Neuronal stem cell (in vitro differentiated cells): ENCODE results near the gene GABBR2.
A peak's percentile ranks its signal among the peaks of the same experiment; 100 is the strongest.

Experiments used
- DNase-seq: peaks from one replicate; pipeline ENCODE4 v3.0.0-alpha.2; 2013; ENCODE audit warnings: low spot score
- H2AFZ ChIP-seq: one replicate; pipeline ENCODE4 v1.6.1; 2013; ENCODE audit warnings: mild to moderate bottlenecking, low read length, inconsistent platforms
- H2AK5ac ChIP-seq: 2 replicates; pipeline ENCODE4 v1.6.1; 2013; ENCODE audit warnings: low read depth, mild to moderate bottlenecking, inconsistent platforms, low read length, moderate library complexity, mixed read lengths
- H2BK120ac ChIP-seq: 2 replicates; pipeline ENCODE4 v1.6.1; 2013; ENCODE audit warnings: low read depth, mild to moderate bottlenecking, inconsistent platforms, low read length, moderate library complexity, mixed read lengths
- H2BK12ac ChIP-seq: one replicate; pipeline ENCODE4 v1.6.1; 2013; ENCODE audit warnings: low read length, inconsistent platforms
- H2BK15ac ChIP-seq: 2 replicates; pipeline ENCODE4 v1.6.1; 2013; ENCODE audit warnings: mild to moderate bottlenecking, low read length, inconsistent platforms, mixed read lengths
- H2BK5ac ChIP-seq: one replicate; pipeline ENCODE4 v1.6.1; 2013; ENCODE audit warnings: inconsistent platforms, mild to moderate bottlenecking, low read length, moderate library complexity
- H3K14ac ChIP-seq: one replicate; pipeline ENCODE4 v1.6.1; 2013; ENCODE audit warnings: low read length, inconsistent platforms
- H3K18ac ChIP-seq: 2 replicates; pipeline ENCODE4 v1.6.1; 2013; ENCODE audit warnings: low read length, inconsistent platforms
- H3K23ac ChIP-seq: 2 replicates; pipeline ENCODE4 v1.6.1; 2013; ENCODE audit warnings: low read depth, mild to moderate bottlenecking, mixed read lengths, low read length, inconsistent platforms; ENCODE audit not compliant: poor library complexity
- H3K27ac ChIP-seq: replicated peaks from 3 replicates; pipeline ENCODE4 v1.5.1; 2013; ENCODE audit warnings: low read length, inconsistent platforms
- H3K27me3 ChIP-seq, 3 experiments: 2 replicates each; pipeline ENCODE4 v1.6.1; 2013; ENCODE audit warnings: low read length in 3 of 3, mild to moderate bottlenecking in 2 of 3, inconsistent platforms in 1 of 3, low read depth in 1 of 3, mixed read lengths in 1 of 3, moderate library complexity in 1 of 3; ENCODE audit not compliant: control insufficient read depth in 3 of 3, insufficient read depth in 3 of 3
- H3K36me3 ChIP-seq, 2 donors: replicated peaks in 1 of 2; 2 replicates each; pipeline ENCODE4 v1.6.1; 2013; ENCODE audit warnings: low read length in 2 of 2; ENCODE audit not compliant: control insufficient read depth in 2 of 2, insufficient read depth in 2 of 2
- H3K4ac ChIP-seq: 2 replicates; pipeline ENCODE4 v1.6.1; 2013; ENCODE audit warnings: inconsistent platforms, mild to moderate bottlenecking, low read length, moderate library complexity
- H3K4me1 ChIP-seq, 2 donors: 1 replicate in 1 of 2; 2 replicates in 1 of 2; pipeline ENCODE4 v1.6.1; 2013; ENCODE audit warnings: low read length in 2 of 2, low read depth in 1 of 2; ENCODE audit not compliant: control insufficient read depth in 2 of 2, insufficient read depth in 1 of 2
- H3K4me2 ChIP-seq: one replicate; pipeline ENCODE4 v1.6.1; 2013; ENCODE audit warnings: mild to moderate bottlenecking, low read length, inconsistent platforms; ENCODE audit not compliant: insufficient read depth, poor library complexity, severe bottlenecking
- H3K4me3 ChIP-seq, 2 donors: 2 replicates each; pipeline ENCODE4 v1.5.1; 2013; ENCODE audit warnings: low read length in 2 of 2, mild to moderate bottlenecking in 2 of 2, inconsistent platforms in 1 of 2, moderate library complexity in 1 of 2
- H3K79me1 ChIP-seq: one replicate; pipeline ENCODE4 v1.6.1; 2013; ENCODE audit warnings: low read depth, mild to moderate bottlenecking, inconsistent platforms, low read length, moderate library complexity
- H3K9ac ChIP-seq: one replicate; pipeline ENCODE4 v1.6.1; 2013; ENCODE audit warnings: mild to moderate bottlenecking, low read depth, low read length, inconsistent platforms; ENCODE audit not compliant: poor library complexity
- H3K9me3 ChIP-seq, 2 donors: replicated peaks in 1 of 2; 2 replicates each; pipeline versions ENCODE3 to v1.6.1; 2013; ENCODE audit warnings: low read length in 2 of 2, mild to moderate bottlenecking in 2 of 2, inconsistent platforms in 1 of 2, low read depth in 1 of 2, mixed read lengths in 1 of 2, moderate library complexity in 1 of 2; ENCODE audit not compliant: control insufficient read depth in 2 of 2, insufficient read depth in 1 of 2
- H4K8ac ChIP-seq: one replicate; pipeline ENCODE4 v1.6.1; 2013; ENCODE audit warnings: low read depth, mild to moderate bottlenecking, inconsistent platforms, low read length, moderate library complexity
- H4K91ac ChIP-seq: one replicate; pipeline ENCODE4 v1.6.1; 2013; ENCODE audit warnings: low read length, low read depth, mild to moderate bottlenecking, inconsistent platforms; ENCODE audit not compliant: poor library complexity
- WGBS, 2 donors: extraction: QIAGEN DNeasy Blood & Tissue Kit; methylation state at CpG; one replicate each; pipeline ENCODE4 v1.1.7; 2013; ENCODE audit warnings: missing lambda C conversion rate in 2 of 2, mixed read lengths in 1 of 2; ENCODE audit not compliant: insufficient read length in 2 of 2, insufficient replicate concordance in 1 of 2; ENCODE audit errors: extremely low coverage in 2 of 2; 5-methylcytosine and 5-hydroxymethylcytosine counted together

Gene GABBR2

GRCh38 chr9:98564714-98565113 is 144.0 kb downstream of the GABBR2 start:
- Histone ChIP-seq H3K4me2 (no peak overlapping the region), H3K36me3 (no peaks in the 10 kb centered on the region), H2AFZ (no peak overlapping the region), H2BK5ac (no peak overlapping the region), H3K4me1 (peaks cover 0 to 9% of the 10 kb centered on the region in 2 donors), H2BK15ac (no peak overlapping the region), H3K23ac (no peak overlapping the region), H4K8ac (no peak overlapping the region), H3K14ac (no peak overlapping the region), H4K91ac (no peak overlapping the region), H2BK12ac (no peak overlapping the region), H2AK5ac (no peak overlapping the region), H3K4ac (no peak overlapping the region), H3K18ac (no peak overlapping the region), H2BK120ac (no peak overlapping the region), H3K79me1 (no peaks in the 10 kb centered on the region), H3K9me3 (no peaks in the 10 kb centered on the region), H3K9ac (no peak overlapping the region), H3K27ac (no peak overlapping the region), H3K4me3 (no peak overlapping the region), H3K27me3 (peaks cover 0 to 4% (median 0%) of the 10 kb centered on the region in 3 experiments)
- no peak for DNase-seq
- no CpG with 5 or more reads among the region's 4 CpGs for WGBS, 2 donors

GRCh38 chr9:98563988-98564387 is 144.7 kb downstream of the GABBR2 start:
- Histone ChIP-seq H3K36me3 (no peaks in the 10 kb centered on the region), H3K4me1 (peaks cover 0 to 9% of the 10 kb centered on the region in 2 donors), H2BK12ac (no peak overlapping the region), H3K14ac (no peak overlapping the region), H3K4me3 (peak overlapping the region in 1 of 2 donors; percentile 3), H3K27ac (no peak overlapping the region), H4K91ac (no peak overlapping the region), H2AFZ (no peak overlapping the region), H3K9me3 (no peaks in the 10 kb centered on the region), H3K27me3 (peaks cover 0 to 4% (median 0%) of the 10 kb centered on the region in 3 experiments), H2BK15ac (no peak overlapping the region), H2BK5ac (no peak overlapping the region), H3K23ac (no peak overlapping the region), H3K4ac (no peak overlapping the region), H2AK5ac (no peak overlapping the region), H2BK120ac (no peak overlapping the region), H3K4me2 (no peak overlapping the region), H4K8ac (no peak overlapping the region), H3K79me1 (no peaks in the 10 kb centered on the region), H3K9ac (no peak overlapping the region), H3K18ac (peak overlapping the region; percentile 59)
- DNase-seq: no peak
- no CpG with 5 or more reads among the region's 6 CpGs for WGBS, 2 donors

GRCh38 chr9:98563212-98563907 is 145.4 kb downstream of the GABBR2 start:
- no peak overlapping the region for H3K4me2 ChIP-seq
- H3K4ac ChIP-seq: no peak overlapping the region
- no peak overlapping the region for H3K14ac ChIP-seq
- no peak overlapping the region for H3K27ac ChIP-seq
- WGBS, 2 donors: no CpG with 5 or more reads among the region's 14 CpGs
- no peaks in the 10 kb centered on the region for H3K79me1 ChIP-seq
- no peak overlapping the region for H3K23ac ChIP-seq
- H3K9ac ChIP-seq: no peak overlapping the region
- H2AFZ ChIP-seq: no peak overlapping the region
- H3K9me3 ChIP-seq: no peaks in the 10 kb centered on the region
- no peak overlapping the region for H2BK12ac ChIP-seq
- no peak for DNase-seq
- H3K27me3 ChIP-seq: peaks cover 0 to 4% (median 0%) of the 10 kb centered on the region in 3 experiments
- no peaks in the 10 kb centered on the region for H3K36me3 ChIP-seq
- H3K4me3 ChIP-seq: no peak overlapping the region
- no peak overlapping the region for H2AK5ac ChIP-seq
- H2BK15ac ChIP-seq: no peak overlapping the region
- no peak overlapping the region for H2BK5ac ChIP-seq
- H4K91ac ChIP-seq: no peak overlapping the region
- H3K18ac ChIP-seq: no peak overlapping the region
- no peak overlapping the region for H2BK120ac ChIP-seq
- H3K4me1 ChIP-seq: peaks cover 0 to 4% of the 10 kb centered on the region in 2 donors
- no peak overlapping the region for H4K8ac ChIP-seq

- H2BK15ac ChIP-seq: no peak overlapping the region
- no peak overlapping the region for H3K9ac ChIP-seq
- no peak overlapping the region for H2BK12ac ChIP-seq
- no peak overlapping the region for H2BK120ac ChIP-seq
- H4K8ac ChIP-seq: no peak overlapping the region
- no peak for DNase-seq
- H3K27ac ChIP-seq: no peak overlapping the region
- no peak overlapping the region for H2AFZ ChIP-seq
- no peak overlapping the region for H3K4me2 ChIP-seq
- no peak overlapping the region for H3K4ac ChIP-seq
- H3K14ac ChIP-seq: no peak overlapping the region
- no peak overlapping the region for H2AK5ac ChIP-seq
- H3K27me3 ChIP-seq: no peaks in the 10 kb centered on the region
- H3K23ac ChIP-seq: no peak overlapping the region
- H4K91ac ChIP-seq: no peak overlapping the region
- no peak overlapping the region for H3K4me3 ChIP-seq
- peaks cover 0 to 2% of the 10 kb centered on the region in 2 donors for H3K4me1 ChIP-seq
- no peaks in the 10 kb centered on the region for H3K9me3 ChIP-seq
- H3K18ac ChIP-seq: no peak overlapping the region
- no peaks in the 10 kb centered on the region for H3K36me3 ChIP-seq
- no peak overlapping the region for H2BK5ac ChIP-seq
- no peaks in the 10 kb centered on the region for H3K79me1 ChIP-seq
Observed at GRCh38 chr9:98559561-98559960, 149.2 kb downstream of the GABBR2 start.
